GM21526 (cell line): ENCODE results near the gene COQ5.

Source experiments
- ATAC-seq: cut with Tn5 transposase; IDR thresholded peaks from one replicate; pipeline ENCODE4 v1.9.1; 2021; ENCODE audit warnings: moderate library complexity; ENCODE audit not compliant: unreplicated experiment, low FRiP score

The COQ5 gene

DNA sequence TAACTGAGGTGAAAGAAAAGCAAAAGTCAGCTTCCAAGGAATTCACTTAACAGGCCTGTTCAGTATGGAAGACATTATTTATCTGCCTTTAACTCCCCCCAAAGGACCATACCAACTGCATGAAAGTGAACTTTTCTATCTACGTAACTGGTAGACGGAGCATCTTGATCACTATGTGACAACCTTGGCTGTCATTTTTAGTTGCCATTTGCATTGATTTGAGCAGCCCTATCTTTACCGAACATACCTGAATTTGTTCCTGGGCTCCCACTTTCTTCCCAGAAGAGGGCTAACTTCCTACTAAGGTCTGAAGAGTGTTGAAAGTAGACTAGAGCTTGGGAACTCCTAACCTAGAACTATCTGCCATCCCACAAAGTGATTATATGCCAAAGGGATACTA, 68.8 kb downstream of the COQ5 start:
- ATAC-seq = no peak

DNA sequence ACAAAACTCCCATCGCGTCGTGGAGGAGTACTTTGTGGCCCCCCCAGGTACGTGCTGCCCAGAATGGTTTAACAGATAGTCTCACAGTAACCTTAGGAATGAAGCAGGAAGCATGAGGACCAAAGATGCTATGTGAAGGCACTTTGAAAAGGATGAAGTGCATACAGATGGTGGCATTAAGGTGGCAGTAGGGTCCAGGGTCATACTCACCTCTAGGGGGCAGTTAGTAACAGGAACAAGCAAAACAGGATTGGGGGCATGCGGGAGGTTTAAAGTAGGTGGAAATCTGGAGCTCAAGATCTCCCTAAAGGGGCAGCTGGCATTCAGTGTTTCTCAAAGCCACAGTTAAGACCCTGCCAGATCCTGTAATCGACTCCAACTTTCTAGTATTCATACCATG, 71.8 kb downstream of the COQ5 start:
- no peak for ATAC-seq

DNA sequence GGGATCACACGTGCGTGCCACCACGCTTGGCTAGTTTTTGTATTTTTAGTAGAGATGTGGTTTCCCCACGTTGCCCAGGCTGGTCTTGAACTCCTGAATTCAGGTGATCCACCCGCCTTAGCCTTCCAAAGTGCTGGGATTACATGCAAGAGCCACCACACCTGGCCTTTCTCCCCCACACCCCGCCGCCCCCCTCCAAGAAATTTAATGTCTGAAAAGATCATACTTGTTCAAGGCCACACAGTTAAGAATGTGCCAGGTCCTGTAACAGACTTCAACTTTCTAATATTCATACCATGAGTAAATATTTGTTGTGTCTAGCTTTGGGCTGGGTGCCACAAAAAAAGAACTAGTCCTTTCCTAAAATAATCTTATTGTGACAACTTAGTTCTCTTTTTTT, 73.7 kb downstream of the COQ5 start:
- ATAC-seq = no peak

DNA sequence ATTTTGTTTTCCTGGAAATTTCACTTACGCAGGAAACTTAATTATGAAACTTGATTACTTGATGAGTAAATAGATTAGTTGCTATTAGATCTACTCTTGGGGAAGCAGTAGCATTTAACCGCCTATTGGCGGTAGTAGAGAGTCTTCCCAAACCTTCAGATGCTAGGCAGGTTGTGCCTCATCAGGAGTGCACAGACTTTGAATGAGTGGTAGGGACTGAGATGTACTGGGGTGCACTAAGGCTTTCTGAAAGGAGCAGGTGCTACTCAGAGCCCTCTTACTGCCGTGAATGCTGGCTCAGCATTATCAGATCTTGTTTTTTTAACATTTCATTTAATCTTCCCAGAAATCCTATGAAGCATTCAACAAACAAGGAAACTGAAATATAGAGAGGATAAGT, 75.0 kb downstream of the COQ5 start:
- ATAC-seq = no peak
